HepG2 (cell line): ENCODE results near the gene TMEM217. TPM values are rescaled to one million over a fixed set of nuclear protein-coding genes. Genes with fewer than 3 reads are reported as not detected.

ENCODE experiments used
- ATAD3A ChIP-seq: sonication (generic); formaldehyde crosslinking; IDR thresholded peaks from 2 replicates; pipeline ENCODE4 v1.4.0; 2020; ENCODE audit warnings: missing genetic modification reagents
- ERF ChIP-seq: IDR thresholded peaks from 2 replicates; pipeline ENCODE4 v1.6.1; 2018; ENCODE audit warnings: missing biosample characterization, missing genetic modification reagents
- FIP1L1 ChIP-seq: fragments of 200-400 bp; formaldehyde crosslinking; IDR thresholded peaks from 2 replicates; pipeline ENCODE4 v1.6.1; 2018; ENCODE audit warnings: low read depth, mild to moderate bottlenecking, low read length, moderate library complexity, borderline replicate concordance; ENCODE audit not compliant: insufficient read depth
- HHEX ChIP-seq: IDR thresholded peaks from 2 replicates; pipeline ENCODE4 v1.6.1; 2016; ENCODE audit warnings: control low read depth
- KAT2B ChIP-seq: fragments of 150-350 bp; IDR thresholded peaks from 2 replicates; pipeline ENCODE4 v1.6.1; 2014; ENCODE audit warnings: low read depth, low read length, borderline replicate concordance
- KMT2B ChIP-seq: IDR thresholded peaks from 2 replicates; pipeline ENCODE4 v1.6.1; 2016; ENCODE audit warnings: missing genetic modification reagents, missing compliant biosample characterization
- PRPF4 ChIP-seq: fragments of 200-400 bp; formaldehyde crosslinking; IDR thresholded peaks from 2 replicates; pipeline ENCODE4 v1.6.1; 2016; ENCODE audit warnings: low read length, low read depth; ENCODE audit not compliant: poor library complexity, severe bottlenecking
- RFX1 ChIP-seq: fragments of 450-650 bp; IDR thresholded peaks from 2 replicates; pipeline ENCODE4 v1.6.1; 2017
- SIN3A ChIP-seq: IDR thresholded peaks from 2 replicates; pipeline ENCODE4 v1.6.1; 2011; ENCODE audit warnings: low read depth, mild to moderate bottlenecking, control low read depth, low read length, borderline replicate concordance
- SRSF1 ChIP-seq: fragments of 200-400 bp; formaldehyde crosslinking; optimal IDR thresholded peaks from 2 replicates; pipeline ENCODE3; 2017; ENCODE audit warnings: mild to moderate bottlenecking, low read depth, low read length, moderate library complexity
- THAP11 ChIP-seq: IDR thresholded peaks from 2 replicates; pipeline ENCODE4 v1.6.1; 2016; ENCODE audit warnings: missing biosample characterization, missing genetic modification reagents
- YY1 ChIP-seq: IDR thresholded peaks from 2 replicates; pipeline ENCODE4 v1.6.1; 2011; ENCODE audit warnings: low read length, low read depth, moderate library complexity, mild to moderate bottlenecking; ENCODE audit not compliant: insufficient read depth, insufficient replicate concordance
- ZNF138 ChIP-seq: sonication (generic); formaldehyde crosslinking; IDR thresholded peaks from 2 replicates; pipeline ENCODE4 v1.5.0; 2020; ENCODE audit warnings: mild to moderate bottlenecking, low read depth, missing genetic modification reagents
- ZNF20 ChIP-seq: sonication (generic); formaldehyde crosslinking; IDR thresholded peaks from 2 replicates; pipeline ENCODE4 v1.4.0; 2020; ENCODE audit warnings: mild to moderate bottlenecking, moderate library complexity, missing genetic modification reagents
- ZNF317 ChIP-seq: sonication (generic); formaldehyde crosslinking; IDR thresholded peaks from 2 replicates; pipeline ENCODE4 v1.5.0; 2020; ENCODE audit warnings: mild to moderate bottlenecking, missing genetic modification reagents
- ZNF496 ChIP-seq: sonication (generic); formaldehyde crosslinking; IDR thresholded peaks from 2 replicates; pipeline ENCODE4 v1.8.1; 2023; ENCODE audit warnings: mild to moderate bottlenecking, moderate library complexity, missing genetic modification reagents; ENCODE audit not compliant: insufficient replicate concordance
- ZNF510 ChIP-seq: sonication (generic); formaldehyde crosslinking; IDR thresholded peaks from 2 replicates; pipeline ENCODE4 v1.4.0; 2020; ENCODE audit warnings: low read depth, mild to moderate bottlenecking, missing genetic modification reagents
- ZNF589 ChIP-seq: sonication (generic); formaldehyde crosslinking; conservative IDR thresholded peaks from 2 replicates; pipeline ENCODE4 v1.8.0; 2022; ENCODE audit warnings: mild to moderate bottlenecking, moderate library complexity, missing genetic modification reagents
- ZNF724P ChIP-seq: sonication (generic); formaldehyde crosslinking; IDR thresholded peaks from 2 replicates; pipeline ENCODE4 v1.8.0; 2022; ENCODE audit warnings: missing genetic modification reagents, borderline replicate concordance
- ZNF776 ChIP-seq: sonication (generic); formaldehyde crosslinking; IDR thresholded peaks from 2 replicates; pipeline ENCODE4 v1.4.0; 2020; ENCODE audit warnings: mild to moderate bottlenecking, missing genetic modification reagents
- ZSCAN29 ChIP-seq: sonication (generic); formaldehyde crosslinking; conservative IDR thresholded peaks from 2 replicates; pipeline ENCODE4 v1.4.0; 2020; ENCODE audit warnings: mild to moderate bottlenecking, missing genetic modification reagents
- polyA plus RNA-seq, 8 experiments: library from polyadenylated mRNA; depleted of rRNA in 3 of 8; stranded (reverse) in 7 of 8; unstranded in 1 of 8; fragments of >200 nt; fragmentation: Illumina TruSeq in 4 of 8; extraction: Trizol in 4 of 8; gene quantifications; 2 replicates each; pipeline versions ENCODE4 v1.2.1 to v1.2.3, GENCODE V29; 2011 to 2016; ENCODE audit warnings: low read depth in 4 of 8, missing spikeins in 1 of 8, mixed read lengths in 1 of 8; ENCODE audit not compliant: insufficient read depth in 1 of 8
- total RNA-seq, 5 experiments: library from RNA; depleted of rRNA; stranded (reverse); fragments of >200 nt; fragmentation: Illumina TruSeq; extraction: Trizol; gene quantifications; 2 replicates each; pipeline ENCODE4 v1.2.3, GENCODE V29; 2016; ENCODE audit warnings: low read depth in 1 of 5
- TF ChIP-seq, protein P1 (sequence below): sonication (generic); formaldehyde crosslinking; IDR thresholded peaks from 2 replicates; pipeline ENCODE4 v1.4.0; 2020; ENCODE audit warnings: missing genetic modification reagents
- TF ChIP-seq, protein P2 (sequence below): sonication (generic); formaldehyde crosslinking; conservative IDR thresholded peaks from 2 replicates; pipeline ENCODE4 v1.8.0; 2022; ENCODE audit warnings: low read depth, missing genetic modification reagents
- TF ChIP-seq, protein P3 (sequence below): IDR thresholded peaks from 2 replicates; pipeline ENCODE4 v1.6.1; 2018; ENCODE audit warnings: missing genetic modification reagents, mild to moderate bottlenecking, missing compliant biosample characterization
- TF ChIP-seq, protein P4 (sequence below): sonication (generic); formaldehyde crosslinking; IDR thresholded peaks from 2 replicates; pipeline ENCODE4 v1.4.0; 2020; ENCODE audit warnings: mild to moderate bottlenecking, low read depth, missing genetic modification reagents

Gene TMEM217
- total and polyA plus RNA-seq, 2 of the 13 experiments (the other 11 are each of a cell fraction or from before 2014, with no cell fraction given), result 2.3 to 3.4 TPM

DNA sequence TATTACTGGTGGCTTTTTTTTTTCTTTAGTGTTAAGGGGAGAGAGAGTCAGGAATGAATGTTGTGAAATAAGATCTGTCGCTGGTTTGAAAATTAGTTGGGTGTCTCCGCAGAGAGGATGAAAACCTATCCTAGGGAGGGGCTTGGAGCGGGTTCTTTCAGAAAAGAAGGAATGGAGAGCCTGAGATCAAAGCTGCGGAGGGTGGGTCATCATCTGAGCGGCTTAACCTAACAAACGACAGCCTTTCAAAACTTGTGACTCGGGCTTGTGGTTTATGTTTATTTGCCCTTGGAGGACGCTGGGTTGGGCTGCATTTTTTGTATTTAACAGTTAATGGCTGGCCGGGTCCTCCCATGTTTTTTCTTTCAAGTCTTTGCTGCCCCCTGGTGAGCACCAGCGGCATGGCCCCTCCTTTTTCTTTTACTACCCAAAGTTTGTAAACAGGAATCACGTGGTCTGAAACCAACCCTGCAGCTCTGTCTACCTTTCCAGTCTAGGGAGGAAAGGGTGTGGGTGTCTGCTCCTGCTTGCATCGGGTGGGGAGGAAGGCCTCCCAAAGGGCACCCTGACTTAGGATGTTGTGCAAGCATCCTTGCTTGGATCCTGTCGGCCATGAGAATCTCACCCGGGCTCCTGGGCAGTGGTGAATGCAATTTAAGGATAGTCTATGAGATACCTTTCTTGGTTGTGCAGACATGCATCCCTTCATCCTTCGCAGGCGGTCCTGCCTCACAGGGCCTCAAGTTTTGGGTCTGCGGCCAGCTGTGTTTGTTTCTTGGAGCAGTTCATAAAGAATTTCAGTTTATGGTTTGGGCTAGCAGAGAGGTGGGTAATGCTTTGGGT, 85.8 kb downstream of the TMEM217 start (continued):
- TF ChIP-seq THAP11 (CRISPR knock-in tag) (peak; percentile 74; the same call in 1 of the 2 replicates), KAT2B (no peak), ZNF496 (CRISPR knock-in tag) (no peak), SRSF1 (no peak), ZNF317 (no peak), PRPF4 (no peak), SIN3A (peak; percentile 97; the same call in 1 of the 2 replicates), ZNF510 (CRISPR knock-in tag) (no peak), KMT2B (CRISPR knock-in tag) (no peak; the same call in 1 of the 2 replicates), ZNF20 (CRISPR knock-in tag) (0 out of 2 replicates have a peak, but pooled peaks have one; percentile 63), ZNF138 (no peak), ZNF589 (no peak), ZNF724P (CRISPR knock-in tag) (no peak), ERF (CRISPR knock-in tag) (peak; percentile 45; the same call in 1 of the 2 replicates), ZNF776 (CRISPR knock-in tag) (no peak), FIP1L1 (no peak), RFX1 (no peak), YY1 (peak; percentile 76), HHEX (no peak), ZSCAN29 (CRISPR knock-in tag) (peak; percentile 48; the same call in 1 of the 2 replicates), ATAD3A (CRISPR knock-in tag) (no peak)
- TF ChIP-seq, protein P1, sequence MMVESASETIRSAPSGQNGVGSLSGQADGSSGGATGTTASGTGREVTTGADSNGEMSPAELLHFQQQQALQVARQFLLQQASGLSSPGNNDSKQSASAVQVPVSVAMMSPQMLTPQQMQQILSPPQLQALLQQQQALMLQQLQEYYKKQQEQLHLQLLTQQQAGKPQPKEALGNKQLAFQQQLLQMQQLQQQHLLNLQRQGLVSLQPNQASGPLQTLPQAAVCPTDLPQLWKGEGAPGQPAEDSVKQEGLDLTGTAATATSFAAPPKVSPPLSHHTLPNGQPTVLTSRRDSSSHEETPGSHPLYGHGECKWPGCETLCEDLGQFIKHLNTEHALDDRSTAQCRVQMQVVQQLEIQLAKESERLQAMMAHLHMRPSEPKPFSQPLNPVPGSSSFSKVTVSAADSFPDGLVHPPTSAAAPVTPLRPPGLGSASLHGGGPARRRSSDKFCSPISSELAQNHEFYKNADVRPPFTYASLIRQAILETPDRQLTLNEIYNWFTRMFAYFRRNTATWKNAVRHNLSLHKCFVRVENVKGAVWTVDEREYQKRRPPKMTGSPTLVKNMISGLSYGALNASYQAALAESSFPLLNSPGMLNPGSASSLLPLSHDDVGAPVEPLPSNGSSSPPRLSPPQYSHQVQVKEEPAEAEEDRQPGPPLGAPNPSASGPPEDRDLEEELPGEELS, result peak; percentile 98
- TF ChIP-seq, protein P2, sequence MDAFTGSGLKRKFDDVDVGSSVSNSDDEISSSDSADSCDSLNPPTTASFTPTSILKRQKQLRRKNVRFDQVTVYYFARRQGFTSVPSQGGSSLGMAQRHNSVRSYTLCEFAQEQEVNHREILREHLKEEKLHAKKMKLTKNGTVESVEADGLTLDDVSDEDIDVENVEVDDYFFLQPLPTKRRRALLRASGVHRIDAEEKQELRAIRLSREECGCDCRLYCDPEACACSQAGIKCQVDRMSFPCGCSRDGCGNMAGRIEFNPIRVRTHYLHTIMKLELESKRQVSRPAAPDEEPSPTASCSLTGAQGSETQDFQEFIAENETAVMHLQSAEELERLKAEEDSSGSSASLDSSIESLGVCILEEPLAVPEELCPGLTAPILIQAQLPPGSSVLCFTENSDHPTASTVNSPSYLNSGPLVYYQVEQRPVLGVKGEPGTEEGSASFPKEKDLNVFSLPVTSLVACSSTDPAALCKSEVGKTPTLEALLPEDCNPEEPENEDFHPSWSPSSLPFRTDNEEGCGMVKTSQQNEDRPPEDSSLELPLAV (CRISPR knock-in tag), result no peak
- TF ChIP-seq, protein P3, sequence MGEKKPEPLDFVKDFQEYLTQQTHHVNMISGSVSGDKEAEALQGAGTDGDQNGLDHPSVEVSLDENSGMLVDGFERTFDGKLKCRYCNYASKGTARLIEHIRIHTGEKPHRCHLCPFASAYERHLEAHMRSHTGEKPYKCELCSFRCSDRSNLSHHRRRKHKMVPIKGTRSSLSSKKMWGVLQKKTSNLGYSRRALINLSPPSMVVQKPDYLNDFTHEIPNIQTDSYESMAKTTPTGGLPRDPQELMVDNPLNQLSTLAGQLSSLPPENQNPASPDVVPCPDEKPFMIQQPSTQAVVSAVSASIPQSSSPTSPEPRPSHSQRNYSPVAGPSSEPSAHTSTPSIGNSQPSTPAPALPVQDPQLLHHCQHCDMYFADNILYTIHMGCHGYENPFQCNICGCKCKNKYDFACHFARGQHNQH (CRISPR knock-in tag), result peak; percentile 45
- TF ChIP-seq, protein P4, sequence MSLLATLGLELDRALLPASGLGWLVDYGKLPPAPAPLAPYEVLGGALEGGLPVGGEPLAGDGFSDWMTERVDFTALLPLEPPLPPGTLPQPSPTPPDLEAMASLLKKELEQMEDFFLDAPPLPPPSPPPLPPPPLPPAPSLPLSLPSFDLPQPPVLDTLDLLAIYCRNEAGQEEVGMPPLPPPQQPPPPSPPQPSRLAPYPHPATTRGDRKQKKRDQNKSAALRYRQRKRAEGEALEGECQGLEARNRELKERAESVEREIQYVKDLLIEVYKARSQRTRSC, result no peak
